HG02852 (cell line): ENCODE data around the gene TRAF3IP3.

ENCODE experiments used
- ATAC-seq: cut with Tn5 transposase; IDR thresholded peaks from one replicate; pipeline ENCODE4 v1.9.1; 2021; ENCODE audit warnings: mild to moderate bottlenecking, moderate library complexity; ENCODE audit not compliant: unreplicated experiment

TRAF3IP3 gene

GRCh38 chr1:209755926-209756614, at the start of gene TRAF3IP3:
TRAF3IP3 (plus strand) TSS chr1:209756053; CDS start chr1:209760040, 3,987 bp downstream.
- ATAC-seq = peak; percentile 67

- ATAC-seq = no peak
These were observed 49.2 kb upstream of the TRAF3IP3 start for GRCh38 chr1:209706622-209707021.

DNA sequence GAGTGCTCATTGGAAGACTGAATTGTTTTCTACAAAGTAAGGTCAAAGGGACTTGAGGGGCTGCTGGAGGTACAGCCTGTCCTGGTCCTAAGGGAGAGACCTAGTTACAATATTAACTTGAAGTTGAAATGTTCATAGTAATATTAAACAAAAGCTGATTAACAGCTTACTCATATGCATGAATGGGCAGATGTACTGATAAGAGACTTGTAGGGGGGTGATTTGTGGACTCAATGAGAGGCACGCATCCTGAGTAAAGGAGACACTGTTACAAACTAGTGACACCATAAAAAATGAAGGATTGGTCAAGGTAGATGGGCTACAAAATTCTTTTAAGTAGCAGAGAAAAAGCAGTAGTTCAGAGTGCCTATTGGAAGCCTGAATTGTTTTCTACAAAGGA, 48.5 kb upstream of the TRAF3IP3 start:
- no peak for ATAC-seq

DNA sequence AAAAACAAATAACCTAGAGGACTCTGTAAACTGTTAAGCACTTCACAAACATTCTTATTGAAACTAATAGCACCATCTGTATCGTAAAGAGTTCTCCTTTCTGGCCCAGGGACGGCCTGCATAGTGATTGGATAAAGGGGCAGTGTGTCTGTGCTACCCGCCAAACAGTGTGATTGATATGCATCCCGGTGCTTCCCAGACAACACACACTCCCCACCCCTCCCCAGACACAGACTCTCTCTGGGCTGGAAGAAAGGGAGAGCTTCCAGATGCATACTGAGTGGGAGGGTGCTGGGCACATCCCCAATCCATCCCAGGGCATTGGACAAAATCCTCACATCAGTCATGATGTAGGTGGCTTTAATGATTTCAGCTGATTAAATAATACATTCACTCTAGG, 47.6 kb upstream of the TRAF3IP3 start:
- no peak for ATAC-seq

GRCh38 chr1:209710093-209710492, 45.8 kb upstream of the TRAF3IP3 start:
- ATAC-seq = peak; percentile 68

GRCh38 chr1:209710847-209711246, 45.0 kb upstream of the TRAF3IP3 start:
- ATAC-seq = no peak

DNA sequence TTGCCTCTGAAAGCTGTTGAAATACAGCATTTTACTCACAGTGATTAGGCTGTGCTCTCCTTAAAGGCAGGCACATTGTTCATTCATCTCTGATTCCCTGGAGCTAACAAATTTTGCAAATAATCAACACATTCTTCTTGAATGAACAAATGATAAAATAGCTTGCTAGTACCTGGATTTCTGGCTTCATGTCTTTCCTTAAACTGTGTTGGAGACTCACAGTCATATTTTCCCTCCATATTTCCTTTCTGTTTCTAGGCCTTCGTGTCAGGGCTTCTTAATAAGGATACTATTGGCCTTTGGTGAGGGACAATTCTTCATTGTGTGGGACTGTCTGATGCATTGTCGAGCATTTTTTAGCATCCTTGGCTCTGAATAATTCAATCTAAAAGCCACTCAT, 41.5 kb upstream of the TRAF3IP3 start:
- no peak for ATAC-seq

GRCh38 chr1:209715314-209715713, 40.5 kb upstream of the TRAF3IP3 start:
- no peak for ATAC-seq

DNA sequence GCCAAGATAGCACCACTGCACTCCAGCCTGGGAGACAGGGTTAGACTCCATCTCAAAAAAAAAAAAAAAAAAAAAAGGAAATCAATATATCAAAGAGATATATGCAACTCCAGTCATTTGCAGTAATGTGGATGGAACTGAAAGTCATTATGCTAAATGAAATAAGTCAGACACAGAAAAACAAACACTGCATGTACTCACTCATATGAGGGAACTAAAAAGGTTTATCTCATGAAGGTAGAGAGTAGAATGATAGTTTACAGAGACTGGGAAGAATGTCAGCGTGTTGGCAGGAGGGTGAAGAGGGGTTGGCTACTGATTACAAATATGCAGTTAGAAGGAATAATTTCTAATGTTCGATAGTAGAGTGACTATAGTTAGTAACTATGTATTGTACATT, 38.0 kb upstream of the TRAF3IP3 start:
- ATAC-seq = no peak

- no peak for ATAC-seq
These were observed 35.5 kb upstream of the TRAF3IP3 start for GRCh38 chr1:209720326-209720725.

- ATAC-seq = no peak
These were observed 35.0 kb upstream of the TRAF3IP3 start for GRCh38 chr1:209720826-209721225.

GRCh38 chr1:209721323-209721722, 34.5 kb upstream of the TRAF3IP3 start:
- no peak for ATAC-seq

- no peak for ATAC-seq
These were observed 32.6 kb upstream of the TRAF3IP3 start for GRCh38 chr1:209723265-209723664.

DNA sequence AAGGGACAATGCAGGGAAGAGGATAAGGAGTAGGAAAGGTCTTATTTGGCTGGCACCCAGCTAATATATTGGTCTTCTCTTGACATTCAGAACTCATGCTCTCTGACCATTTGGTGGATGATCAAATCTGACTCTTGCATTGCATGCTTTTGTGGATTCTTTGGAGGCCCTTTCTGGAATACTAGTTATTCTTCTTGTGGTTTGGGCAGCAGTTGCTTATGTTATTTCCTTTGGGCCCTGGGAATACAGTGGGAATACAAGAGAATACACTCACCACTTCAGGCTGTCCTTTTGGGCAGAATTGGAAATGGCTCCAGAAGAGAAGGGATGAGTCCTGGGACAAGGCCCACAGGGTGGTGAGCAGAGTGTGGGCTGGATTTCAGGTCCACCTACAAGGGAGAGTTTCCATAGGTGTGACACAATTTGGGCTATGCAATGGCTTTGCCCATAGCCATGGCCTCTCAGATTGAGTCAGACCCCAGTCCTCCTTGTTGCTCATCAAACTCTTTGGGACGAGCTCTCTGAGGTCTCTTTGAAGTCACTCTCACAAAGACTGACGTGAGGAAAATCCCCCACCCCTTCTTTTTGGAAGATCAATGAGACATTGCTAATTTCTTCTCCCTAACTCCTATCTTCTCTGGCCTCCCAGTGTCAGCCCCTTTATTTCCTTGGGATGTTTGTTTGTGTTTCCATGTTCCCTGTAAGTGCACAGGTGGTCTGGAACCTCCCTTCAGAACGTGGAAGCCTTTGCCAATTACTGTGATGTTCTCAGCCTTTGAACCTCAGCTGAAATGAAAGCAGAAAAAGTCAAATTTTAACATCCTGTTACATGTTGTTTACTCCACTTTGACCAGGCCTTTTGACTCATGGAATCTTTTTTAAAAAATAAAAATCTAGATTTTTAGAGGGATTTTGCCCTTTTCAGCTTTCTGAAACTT, 31.8 kb upstream of the TRAF3IP3 start:
- ATAC-seq = peak; percentile 87

DNA sequence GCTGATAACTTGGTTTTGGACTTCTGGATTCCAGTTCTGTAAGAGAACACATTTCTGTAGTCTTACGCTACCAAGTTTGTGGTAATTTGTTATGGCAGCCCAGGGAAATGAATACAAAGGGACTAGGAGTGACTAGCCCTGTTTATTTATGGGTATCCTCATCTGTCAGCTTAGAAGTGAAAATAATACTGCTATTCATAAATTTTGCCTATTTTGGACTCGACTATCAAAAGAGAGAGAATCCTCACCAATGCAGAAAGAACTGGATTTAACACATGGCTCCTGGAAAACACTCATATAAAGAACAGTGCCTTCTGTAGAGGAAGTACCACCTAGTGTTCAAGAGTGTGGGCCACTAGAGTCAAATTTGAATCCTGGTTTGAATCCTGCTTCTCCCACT, 28.6 kb upstream of the TRAF3IP3 start:
- no peak for ATAC-seq

DNA sequence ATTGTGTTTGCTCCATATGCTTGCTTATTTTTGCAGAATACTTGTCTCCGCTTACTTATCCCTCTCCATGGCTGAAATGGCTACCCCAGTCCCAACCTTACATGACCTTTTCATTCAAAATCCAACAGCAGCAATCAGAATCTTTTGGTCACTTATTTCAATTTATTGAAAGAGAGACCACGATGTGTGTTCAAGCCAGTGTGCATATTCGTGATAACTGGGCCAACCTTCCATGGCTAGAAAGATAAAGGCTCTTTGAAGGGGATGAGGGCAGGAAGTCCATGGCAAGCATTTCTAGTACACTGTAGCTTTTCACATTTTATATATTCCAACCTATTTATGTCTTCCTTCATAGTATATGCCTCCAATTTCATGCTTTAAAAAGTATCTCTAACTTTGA, 28.1 kb upstream of the TRAF3IP3 start:
- no peak for ATAC-seq

GRCh38 chr1:209728466-209728865, 27.4 kb upstream of the TRAF3IP3 start:
- no peak for ATAC-seq

DNA sequence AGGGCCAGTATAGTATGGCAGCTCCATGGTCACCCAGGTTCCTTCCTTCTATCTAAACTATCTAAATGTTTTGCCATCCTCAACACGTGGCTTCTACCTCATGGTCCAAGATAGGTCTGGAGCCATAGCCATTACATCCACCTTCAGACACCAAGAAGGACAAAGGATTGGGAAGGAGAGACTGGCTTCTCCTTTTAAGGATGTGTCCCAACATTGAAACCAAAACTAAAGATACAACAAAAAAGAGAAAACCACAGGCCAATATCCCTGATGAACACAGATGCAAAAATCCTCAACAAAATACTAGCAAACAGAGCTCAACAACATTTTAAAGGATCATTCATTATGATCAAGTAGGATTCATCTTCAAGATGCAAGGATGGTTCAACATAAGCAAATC, 26.4 kb upstream of the TRAF3IP3 start:
- no peak for ATAC-seq

- ATAC-seq = no peak
These were observed 23.1 kb upstream of the TRAF3IP3 start for GRCh38 chr1:209732725-209733124.

DNA sequence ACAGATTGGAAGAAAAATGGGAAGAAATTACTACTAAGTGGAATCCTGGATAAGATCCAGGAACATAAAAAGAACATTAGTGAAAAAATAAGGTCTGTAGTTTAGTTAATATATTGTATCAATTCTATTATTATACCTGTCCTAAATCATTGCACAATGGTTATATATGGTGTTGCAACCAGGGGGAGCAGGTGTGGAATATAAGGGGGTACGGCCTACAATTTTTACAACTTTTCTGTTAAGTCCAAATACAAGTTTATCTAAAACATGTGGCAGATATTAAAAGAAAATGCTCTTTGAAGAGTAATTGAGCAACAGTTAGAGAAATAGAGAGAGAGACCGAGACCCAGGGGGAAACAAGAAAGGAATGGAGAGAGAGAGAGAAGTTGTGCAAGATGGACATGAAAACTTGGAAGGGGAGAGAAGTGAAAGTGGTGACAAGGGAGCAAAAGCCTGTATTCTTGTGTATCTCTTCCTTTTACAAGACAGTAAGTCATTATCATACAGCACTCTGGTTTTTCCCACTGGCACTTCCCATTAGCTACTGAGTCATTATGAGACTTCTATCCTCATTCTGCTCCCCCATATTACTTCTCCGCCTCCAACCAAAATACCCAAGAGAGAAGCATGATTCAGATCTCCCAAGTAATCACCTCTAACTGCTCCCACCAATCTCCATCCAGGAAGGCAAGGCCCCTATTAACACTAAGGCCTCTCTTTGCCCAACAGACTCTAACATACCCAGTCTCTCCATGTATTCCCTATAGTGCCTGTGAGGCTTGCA, 22.3 kb upstream of the TRAF3IP3 start:
- ATAC-seq = no peak

DNA sequence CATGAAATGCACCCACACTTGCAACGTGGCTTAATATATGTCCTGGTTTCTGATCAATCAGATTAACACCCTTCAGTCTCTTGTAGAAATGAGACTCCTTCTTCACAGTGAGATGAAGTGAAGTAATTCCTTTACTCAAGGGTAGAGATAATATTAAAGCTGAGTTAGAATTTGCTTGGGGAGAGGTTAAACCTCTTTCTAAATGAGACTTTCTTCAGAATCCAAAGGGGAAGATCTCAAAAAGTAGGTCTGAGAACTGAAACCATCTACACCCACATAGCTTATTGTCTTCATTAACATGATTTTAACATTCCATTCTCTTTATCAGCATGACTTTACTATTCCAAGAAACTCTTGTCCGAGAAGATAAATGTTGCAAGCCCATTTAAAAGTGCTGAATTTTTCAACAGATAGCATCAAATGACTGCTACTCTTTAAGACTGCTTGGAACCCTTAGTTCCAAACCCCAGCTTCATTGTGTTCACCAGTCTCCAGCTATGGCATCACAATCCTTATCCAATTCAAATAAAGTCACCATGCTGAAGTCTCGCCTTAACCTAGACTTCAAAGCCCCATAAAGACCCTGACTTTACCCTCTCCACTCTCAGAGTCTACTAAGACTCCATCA, 19.2 kb upstream of the TRAF3IP3 start:
- ATAC-seq = no peak
